ENCODE results near the gene KLHL5.
"Not testable (repeated sequence)": the region's sequence is repeated elsewhere in the genome, so short reads cannot be mapped to it uniquely, and the experiment has no call there.

KLHL5 gene, protein sequence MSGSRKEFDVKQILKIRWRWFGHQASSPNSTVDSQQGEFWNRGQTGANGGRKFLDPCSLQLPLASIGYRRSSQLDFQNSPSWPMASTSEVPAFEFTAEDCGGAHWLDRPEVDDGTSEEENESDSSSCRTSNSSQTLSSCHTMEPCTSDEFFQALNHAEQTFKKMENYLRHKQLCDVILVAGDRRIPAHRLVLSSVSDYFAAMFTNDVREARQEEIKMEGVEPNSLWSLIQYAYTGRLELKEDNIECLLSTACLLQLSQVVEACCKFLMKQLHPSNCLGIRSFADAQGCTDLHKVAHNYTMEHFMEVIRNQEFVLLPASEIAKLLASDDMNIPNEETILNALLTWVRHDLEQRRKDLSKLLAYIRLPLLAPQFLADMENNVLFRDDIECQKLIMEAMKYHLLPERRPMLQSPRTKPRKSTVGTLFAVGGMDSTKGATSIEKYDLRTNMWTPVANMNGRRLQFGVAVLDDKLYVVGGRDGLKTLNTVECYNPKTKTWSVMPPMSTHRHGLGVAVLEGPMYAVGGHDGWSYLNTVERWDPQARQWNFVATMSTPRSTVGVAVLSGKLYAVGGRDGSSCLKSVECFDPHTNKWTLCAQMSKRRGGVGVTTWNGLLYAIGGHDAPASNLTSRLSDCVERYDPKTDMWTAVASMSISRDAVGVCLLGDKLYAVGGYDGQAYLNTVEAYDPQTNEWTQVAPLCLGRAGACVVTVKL

DNA sequence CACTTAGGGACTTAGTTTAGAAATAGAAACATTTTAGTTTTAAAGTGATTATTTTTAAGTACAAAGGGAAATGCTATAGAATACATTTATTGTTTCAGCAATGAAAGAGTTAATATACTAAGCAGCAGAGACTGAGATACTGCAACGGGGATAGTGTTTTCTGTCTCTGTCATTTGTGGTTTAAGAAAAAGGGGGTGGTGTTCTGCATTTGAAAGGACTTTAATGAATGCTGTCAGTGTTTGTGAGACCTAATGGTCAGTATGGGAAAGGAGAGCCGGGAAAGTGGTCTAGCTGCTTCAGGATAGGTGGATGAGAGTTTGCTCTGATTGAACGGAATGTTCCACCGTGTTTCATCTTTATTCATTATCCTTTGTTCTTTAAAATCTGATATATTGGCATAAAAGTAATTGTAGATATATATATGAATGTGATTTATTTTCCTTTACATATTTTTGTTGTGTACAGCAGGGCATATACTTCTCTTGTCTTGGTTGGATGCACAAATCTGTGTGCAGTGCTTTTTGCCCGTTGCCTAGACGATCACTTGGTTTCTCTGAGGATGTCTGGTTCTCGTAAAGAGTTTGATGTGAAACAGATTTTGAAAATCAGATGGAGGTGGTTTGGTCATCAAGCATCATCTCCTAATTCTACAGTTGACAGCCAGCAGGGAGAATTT, at the start of gene KLHL5:
Gene KLHL5, plus strand, starts transcription at position 139 of the 676 bp plus-strand sequence. Its CDS starts 421 bp downstream, at position 560.
- no peak for DNase-seq

DNA sequence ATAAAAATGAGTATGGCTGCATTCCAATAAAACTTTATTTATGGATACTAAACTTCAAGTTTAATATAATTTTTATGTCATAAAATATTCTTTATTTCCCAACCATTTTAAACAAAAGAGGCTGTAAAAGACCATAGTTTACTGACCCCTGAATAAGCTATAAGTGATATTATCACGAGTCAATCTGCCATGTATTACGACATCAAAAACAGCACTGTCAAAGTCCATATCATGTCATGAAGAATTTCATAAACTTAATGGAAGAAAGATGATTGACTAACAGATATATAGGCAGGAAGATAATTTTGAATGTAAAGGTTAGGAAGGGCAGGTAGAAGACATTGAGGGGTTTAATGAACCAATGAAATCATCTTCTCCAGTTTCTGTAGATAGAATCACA, 48.0 kb upstream of the KLHL5 start:
- DNase-seq, result no peak

DNA sequence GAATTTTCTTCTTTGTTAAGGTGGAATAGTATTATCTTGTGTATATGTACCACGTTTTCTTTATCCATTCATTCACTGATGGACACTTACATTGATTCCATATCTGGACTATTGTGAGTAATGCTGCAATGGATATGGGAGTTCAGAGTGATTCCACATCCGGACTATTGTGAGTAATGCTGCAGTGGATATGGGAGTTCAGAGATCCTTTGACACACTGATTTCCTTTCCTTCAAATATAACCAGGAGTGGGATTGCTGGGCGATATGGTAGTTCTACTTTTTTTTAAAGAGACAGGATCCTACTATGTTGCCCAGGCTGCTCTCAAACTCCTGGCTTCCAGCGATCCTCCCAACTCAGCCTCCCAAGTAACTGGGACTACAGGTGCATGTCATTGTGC, 41.9 kb upstream of the KLHL5 start:
- DNase-seq, result no peak

DNA sequence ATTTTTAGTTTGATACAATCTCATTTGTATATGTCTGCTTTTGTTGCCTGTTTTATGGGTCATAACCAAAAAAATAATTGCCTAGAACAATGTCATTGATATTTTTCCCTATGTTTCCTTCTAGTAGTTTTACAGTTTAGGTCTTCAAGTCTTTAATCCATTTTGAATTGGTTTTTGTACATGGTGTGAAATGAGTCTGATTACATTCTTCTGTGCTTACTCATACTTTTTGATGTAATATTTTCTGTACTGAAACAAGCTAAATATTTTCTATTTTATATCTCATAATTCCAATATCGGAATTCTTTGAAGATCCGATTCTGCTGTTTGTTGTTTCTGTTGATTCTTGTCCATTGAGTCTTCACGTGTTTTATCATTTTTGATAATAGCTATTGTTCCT, 40.4 kb upstream of the KLHL5 start:
- no peak for DNase-seq

DNA sequence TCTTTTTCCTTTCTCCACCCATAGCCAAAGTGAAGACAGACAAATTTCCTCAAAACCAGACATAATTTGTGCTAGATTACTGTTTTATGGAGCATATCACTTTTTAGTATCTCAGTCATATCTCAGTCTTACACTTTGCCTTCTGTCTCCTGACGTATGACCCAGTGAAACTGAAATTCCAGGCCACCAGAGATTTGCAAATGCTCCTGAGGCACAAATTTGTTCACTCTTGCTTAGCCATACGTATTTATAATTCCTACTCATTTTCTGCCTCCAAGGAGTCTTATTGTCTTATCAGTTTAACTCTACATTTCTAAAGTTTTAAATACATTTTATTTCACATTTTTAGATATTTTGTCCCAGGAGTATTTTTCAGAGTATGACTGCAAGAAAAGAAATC, 39.8 kb upstream of the KLHL5 start:
- no peak for DNase-seq

DNA sequence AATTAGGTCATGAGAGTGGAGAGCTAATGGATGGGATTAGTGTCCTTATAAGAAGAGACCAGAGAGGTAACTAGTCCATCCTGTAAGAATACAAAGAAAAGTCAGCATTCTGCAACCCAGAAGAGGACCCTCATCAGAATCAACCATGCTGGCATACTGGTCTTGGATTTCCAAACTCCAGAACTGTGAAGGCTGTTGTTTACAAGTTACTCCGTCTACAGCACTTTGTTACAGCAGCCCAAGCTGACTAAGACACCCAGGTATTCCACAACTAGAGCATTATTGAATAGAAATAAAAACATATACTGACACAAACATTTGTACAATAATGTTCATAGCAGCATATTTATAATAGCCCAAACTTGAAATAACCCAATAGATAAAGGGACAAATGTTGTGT, 39.0 kb upstream of the KLHL5 start:
- no peak for DNase-seq

DNA sequence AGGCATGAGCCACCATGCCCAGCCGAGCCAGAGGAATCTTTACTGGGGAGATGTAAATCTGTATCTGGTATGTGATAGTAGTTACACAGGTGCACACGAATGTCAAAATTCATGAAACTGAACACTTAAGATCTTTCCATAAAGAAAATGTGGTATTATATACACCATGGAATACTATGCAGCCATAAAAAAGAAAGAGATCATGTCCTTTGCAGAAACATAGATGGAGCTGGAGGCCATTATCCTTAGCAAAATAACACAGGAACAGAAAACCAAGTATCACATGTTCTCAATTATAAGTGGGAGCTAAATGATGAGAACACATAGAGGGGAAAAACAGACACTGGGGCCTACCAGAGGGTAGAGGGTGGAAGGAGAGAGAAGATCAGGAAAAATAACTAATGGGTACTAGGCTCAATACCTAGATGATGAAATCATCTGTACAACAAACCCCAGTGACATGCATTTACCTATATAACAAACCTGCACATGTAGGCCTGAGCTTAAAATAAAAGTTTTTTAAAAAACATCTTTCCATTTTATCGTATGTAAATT, 37.6 kb upstream of the KLHL5 start:
- no peak for DNase-seq

DNA sequence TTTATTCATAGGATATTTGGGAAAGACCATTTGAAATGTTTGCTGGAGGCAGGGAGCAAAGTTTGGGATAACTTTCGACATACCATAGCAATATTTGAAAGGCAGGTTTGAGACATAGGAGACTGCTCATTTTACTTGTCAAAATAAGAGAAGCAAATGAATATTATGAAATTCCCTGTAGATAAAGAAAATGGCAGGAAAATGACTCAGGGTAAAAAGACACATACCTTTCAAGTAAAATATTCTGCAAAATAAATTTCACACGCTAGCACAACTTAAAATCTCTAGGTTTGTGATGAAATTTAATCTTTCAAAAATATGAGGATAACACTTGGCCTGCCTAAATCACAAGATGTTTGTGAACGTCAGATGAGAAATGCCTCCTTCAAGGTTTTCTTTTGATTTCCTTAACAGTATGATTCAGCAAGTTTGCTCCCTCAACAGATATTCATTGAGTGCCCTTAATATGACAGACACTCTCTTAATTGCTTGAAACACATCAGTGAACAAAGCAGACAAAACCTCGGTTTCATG, 36.4 kb upstream of the KLHL5 start:
- DNase-seq, result no peak

DNA sequence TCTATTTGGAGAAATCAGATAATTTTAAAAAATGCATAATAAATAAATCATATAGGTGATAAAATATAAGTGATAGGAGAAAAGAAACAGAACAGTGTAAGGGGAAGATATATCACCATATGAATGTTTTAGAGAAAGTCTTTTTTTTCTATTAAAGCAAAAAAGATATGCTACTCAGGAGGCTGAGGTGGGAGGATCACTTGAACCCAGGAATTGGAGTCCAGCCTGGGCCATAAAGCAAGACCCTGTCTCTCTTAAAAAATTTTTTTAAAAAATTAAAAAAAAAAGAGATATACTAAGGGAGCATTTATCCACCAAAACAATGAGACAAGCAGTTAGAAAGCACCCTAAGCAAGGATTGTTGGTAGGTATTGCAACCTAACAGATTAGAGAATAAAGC, 35.9 kb upstream of the KLHL5 start:
- DNase-seq, result no peak

DNA sequence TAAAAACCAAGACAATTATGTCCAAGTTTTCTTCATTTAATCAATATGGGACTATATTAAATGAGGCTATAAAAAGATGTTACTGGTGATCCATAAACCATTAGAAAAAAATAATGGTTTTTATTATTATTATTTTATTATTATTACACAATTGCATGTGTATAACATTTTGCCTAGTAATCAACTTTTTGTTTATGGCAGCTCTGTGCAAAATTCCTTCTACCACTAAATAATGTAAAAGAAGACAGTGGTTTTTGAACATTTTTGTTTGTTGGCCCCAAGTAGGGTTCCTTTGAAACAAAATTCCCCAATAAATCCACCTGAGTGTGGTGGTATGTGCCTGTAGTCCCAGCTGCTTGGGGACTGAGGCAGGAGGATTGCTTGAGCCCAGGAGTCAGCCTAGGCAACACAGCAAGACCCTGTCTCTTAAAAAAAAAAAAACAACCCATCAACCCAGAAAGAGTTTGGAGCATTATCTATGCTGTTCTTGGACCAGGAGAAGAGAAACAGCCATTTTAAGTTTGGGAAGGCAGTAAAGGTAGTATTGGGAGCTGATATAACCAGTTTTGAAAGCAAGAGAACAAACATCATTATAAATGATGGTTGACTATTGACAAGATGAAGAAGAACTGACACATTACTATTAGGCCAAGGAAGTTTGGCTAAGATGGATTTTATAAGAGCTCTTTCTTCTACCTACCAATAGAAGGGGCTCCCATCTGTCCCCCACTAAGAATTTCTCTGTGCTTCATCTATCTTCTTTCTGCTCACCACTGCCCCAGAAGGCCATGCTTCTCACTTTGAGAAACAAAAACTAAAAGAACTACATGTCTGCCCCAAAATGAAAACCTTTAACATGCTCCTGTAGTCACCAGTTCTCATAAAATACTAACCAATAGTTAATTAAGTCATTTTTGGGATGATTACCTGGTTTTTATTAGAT, 32.0 kb upstream of the KLHL5 start:
- no peak for DNase-seq

DNA sequence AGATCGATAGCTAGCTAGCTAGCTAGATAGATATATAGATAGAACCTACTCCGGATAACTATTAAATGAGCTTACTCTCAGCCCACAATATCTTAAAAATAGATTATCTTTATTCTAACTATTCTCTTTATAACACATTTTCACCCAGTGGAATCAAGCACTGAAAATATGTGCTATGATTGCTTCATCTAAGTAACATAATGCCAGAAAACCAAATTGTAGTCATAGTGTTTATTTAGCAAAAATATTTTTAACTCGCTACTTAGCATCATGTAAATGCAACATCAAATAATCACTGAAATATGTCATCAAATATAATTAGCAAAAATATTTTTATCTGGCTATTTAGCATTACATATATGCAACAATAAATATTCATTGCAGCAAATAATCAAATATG, 31.3 kb upstream of the KLHL5 start:
- no peak for DNase-seq

DNA sequence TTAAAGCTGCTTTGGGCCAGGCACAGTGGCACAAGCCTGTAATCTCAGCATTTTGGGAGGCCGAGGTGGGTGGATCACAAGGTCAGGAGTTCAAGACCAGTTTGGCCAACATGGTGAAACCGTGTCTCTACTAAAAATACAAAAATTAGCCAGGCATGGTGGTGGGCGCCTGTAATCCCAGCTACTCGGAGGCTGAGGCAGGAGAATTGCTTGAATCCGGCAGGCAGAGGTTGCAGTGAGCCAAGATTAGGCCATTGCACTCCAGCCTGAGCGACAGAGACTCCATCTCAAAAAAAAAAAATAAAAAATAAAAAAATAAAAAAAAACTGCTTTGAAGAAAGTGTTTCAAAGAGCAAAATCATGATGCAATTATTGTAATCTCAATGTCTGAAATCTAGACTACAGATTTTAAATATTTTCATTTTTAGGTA, 30.4 kb upstream of the KLHL5 start:
- not testable (repeated sequence) for DNase-seq

DNA sequence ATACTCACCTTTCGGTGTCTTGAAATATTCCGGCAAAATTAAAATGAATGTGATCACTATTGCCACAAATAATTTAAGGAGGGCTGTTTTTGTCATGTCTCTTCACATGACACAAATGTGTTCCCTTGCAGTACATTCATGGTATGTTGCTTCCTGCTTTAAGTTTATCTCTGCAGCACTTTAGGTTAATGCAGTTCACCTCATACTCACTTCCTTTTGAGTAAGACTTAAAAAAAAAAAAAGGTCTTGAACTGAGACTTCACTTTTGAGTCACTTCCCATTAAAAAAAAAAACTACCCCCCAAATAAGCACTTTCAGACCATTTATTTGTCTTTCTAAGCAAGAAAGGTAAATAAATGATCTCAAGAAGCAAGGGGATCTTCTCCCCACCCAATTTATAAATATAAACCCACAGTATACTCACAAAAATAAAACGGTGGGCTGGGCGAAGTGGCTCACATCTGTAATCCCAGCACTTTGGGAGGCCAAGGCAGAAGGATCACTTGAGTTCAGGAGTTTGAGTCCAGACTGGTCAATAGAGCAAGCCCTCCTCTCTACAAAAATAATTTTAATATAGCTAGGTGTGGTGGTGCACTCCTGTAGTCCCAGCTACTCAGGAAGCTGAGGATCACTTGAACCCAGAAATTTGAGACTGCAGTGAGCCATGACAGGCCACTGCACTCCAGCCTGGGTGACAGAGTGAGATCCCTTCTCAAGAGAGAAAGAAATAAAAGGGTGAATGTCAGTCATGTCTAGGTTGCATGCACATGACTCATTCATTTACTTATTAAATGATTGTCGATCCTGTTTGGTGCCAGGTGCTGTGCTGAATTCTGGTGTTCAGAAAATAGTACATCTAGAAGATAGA, 29.6 kb upstream of the KLHL5 start, which contains the start of gene TMEM156:
Gene TMEM156, minus strand, starts transcription at position 192 of the 868 bp plus-strand sequence. Its CDS starts 96 bp downstream, at position 96.
- DNase-seq, result no peak

DNA sequence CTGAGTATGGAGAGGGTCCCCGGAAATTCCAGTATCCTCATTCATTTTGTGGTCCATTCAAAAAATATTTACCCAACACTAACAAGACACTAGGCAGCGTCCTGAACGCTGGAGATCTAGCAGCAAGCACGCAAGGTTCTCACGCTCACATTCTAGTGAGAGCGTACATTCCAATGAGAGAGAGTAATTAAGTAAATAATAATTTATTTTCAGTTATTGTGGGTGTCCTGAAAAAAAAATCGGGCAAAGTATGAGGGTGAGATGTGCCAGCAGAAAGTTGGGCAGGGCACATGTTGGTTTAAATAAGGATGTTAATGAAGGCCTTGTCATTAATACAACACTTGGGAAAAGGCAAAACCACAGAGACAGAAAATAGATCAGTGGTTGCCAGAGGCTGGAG, 25.9 kb upstream of the KLHL5 start:
- no peak for DNase-seq

DNA sequence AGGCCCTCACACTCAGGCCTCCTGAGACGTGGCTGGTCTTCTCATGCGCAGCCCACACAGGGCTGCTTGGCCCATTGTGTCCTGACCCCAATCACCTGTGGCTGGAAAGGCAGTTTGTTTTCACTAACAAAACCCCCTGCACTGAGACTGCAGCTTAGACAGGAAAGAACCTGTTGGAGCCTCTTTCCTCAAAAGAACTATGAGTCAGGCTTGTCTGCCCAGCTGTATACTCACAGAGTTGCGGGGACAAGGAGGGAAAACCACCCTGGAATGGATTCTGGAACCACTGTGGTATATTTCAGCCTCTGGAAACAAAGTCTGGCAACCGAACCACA, 24.6 kb upstream of the KLHL5 start:
- DNase-seq, result no peak

DNA sequence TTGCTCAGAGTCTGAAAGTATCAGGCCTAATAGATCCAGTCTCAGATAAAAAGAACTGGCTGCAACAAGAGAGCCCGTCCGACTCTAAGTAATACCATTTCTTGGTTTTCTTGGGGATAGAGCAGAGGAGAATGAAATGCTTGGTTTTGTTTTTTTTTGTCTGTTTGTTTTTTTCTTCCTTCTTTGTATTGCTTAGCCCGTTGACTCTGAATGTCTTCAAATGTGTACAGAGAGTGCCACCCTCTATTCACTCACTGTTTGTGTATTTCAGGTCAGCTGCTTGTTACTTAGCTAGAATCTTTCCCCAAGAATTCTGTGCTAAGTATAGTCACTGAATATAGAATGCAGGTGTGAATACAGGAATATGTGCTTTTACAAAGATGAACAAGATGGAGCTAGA, 24.1 kb upstream of the KLHL5 start:
- DNase-seq, result no peak

DNA sequence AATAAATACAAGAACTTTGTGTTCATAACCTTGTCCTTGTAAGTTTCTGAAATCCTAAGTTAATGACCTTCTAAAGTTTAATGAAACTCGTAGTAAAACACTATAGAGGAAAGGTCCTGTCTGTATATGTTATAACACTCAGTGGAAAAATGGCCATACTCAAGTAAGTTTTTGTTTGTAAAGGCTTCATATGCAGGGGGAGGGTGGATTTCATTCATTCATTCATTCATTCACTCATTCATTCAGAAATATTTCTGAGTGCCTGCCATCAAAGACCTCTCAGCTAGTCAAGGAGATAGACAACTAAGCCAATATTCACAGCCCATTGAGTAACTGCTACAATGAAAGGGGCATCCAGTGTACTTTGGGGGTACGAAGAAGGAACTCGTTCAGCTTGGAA, 22.9 kb upstream of the KLHL5 start:
- DNase-seq, result no peak

DNA sequence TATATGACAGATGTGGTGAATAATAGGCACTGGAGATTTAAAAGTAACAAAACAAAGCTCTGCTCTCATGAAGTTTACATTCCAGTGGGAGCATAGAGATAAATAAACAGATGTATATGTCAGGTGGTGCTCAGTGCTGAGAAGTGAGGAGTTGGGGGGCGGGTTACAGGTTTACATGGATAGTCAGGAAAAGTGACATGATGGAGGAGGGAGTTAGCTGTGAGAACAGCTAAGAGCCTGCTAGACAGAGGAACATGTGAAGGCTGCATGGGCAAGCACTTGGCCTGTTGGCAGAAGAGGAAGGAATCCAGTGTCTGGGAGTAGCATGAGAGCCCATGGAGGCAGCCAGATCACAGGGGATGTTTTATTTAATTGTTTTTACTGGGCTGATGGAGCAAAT, 19.7 kb upstream of the KLHL5 start:
- no peak for DNase-seq

DNA sequence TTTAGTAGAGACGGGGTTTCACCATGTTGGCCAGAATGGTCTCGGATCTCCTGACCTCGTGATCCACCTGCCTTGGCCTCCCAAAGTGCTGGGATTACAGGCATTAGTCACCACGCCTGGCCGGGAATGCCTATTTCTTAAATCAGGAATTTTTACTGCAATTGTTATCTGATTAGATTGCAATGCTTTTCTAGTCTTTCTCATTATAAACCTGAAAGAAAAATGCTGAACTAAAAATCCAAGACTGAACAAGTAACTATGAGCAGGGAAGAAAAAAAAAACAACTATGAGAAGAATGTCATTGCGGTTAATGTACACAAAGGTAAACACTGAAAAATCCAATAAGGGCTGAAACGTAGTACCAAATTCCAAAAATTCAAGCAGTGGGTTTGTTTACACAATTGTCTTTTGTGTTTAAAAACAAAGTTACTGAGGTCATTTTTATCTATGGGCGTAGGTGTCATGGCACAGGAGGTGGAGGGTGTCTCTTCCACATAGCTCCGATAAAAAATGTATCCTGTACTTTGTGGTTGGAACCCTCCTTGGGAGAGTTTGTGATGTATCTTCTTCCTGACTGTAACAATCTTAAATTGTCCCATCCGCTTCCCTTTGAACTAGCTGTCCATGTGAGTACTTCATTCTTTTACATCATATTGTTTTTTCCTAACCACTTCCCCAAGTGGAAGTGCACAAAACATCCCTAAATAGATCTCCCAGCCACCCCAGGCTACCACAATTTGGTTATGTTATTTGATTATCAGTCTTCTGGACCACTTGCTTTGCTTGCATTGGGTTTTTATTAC, 18.8 kb upstream of the KLHL5 start:
- DNase-seq, result no peak

DNA sequence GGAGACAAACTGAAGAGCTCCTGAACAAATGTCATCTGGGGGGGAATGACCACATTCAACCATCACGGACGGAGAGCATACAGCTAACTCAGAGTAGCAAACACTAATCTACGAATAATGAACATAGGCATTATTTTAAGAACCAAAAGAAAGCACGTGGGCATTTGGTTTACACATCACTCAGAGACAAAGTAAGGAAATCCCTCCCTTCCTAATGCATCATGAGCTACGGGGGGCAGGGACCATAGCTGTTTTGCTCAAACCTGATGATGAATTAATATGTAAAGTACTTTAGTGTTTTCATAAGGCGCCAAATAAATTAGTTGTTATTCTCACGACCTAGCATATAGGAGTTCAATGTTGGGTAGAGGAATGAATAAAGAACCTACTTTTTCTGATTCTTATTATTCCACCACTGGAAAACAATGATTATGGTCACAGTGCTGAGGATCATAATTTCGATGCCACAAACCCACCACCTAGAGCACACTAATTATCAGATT, 18.1 kb upstream of the KLHL5 start:
- DNase-seq, result no peak
